Kidney epithelial cell (primary cell): ENCODE results near the gene OGFR. TPM values are rescaled to one million over a fixed set of nuclear protein-coding genes. Genes with fewer than 3 reads are reported as not detected.

ENCODE experiments used
- DNase-seq: peaks from one replicate; pipeline ENCODE4 v3.0.0-alpha.2; 2010; ENCODE audit warnings: low read depth
- H3K27me3 ChIP-seq: 2 replicates; pipeline ENCODE4 v1.6.0; 2011; ENCODE audit warnings: low read length; ENCODE audit not compliant: control insufficient read depth, insufficient read depth
- H3K36me3 ChIP-seq: 2 replicates; pipeline ENCODE4 v1.5.1; 2011; ENCODE audit warnings: low read length; ENCODE audit not compliant: control insufficient read depth, insufficient read depth
- H3K4me3 ChIP-seq: 2 replicates; pipeline ENCODE4 v1.5.1; 2011; ENCODE audit warnings: low read depth, mild to moderate bottlenecking, control low read depth, low read length
- CTCF ChIP-seq: IDR thresholded peaks from 2 replicates; pipeline ENCODE4 v1.5.1; 2011; ENCODE audit warnings: mild to moderate bottlenecking, moderate library complexity, low read length, control low read depth, inconsistent platforms; ENCODE audit not compliant: insufficient read depth, poor library complexity, severe bottlenecking
- total RNA-seq: library from RNA; depleted of rRNA; stranded (reverse); fragments of >200 nt; gene quantifications from 2 replicates; pipeline ENCODE4 v1.2.3, GENCODE V29; 2015

OGFR gene
- total RNA-seq, 1 donor from 2014 or later, result 61.3 TPM

GRCh38 chr20:62860924-62861691 lies 56.5 kb downstream of the OGFR start:
- TF ChIP-seq CTCF, result no peak
- no peaks in the 10 kb centered on the region for H3K27me3 ChIP-seq
- H3K4me3 ChIP-seq, result peak overlapping the region; percentile 59
- no peak for DNase-seq
- H3K36me3 ChIP-seq, result no peaks in the 10 kb centered on the region

- no peak for TF ChIP-seq CTCF
- Histone ChIP-seq H3K36me3 (no peaks in the 10 kb centered on the region), H3K27me3 (no peaks in the 10 kb centered on the region), H3K4me3 (peak within 1 kb of the TSS; percentile 59)
- DNase-seq, result no peak
Observed at GRCh38 chr20:62861726-62862336, 57.2 kb downstream of the OGFR start, which contains the start of gene TCFL5. Gene TCFL5, minus strand, starts transcription at chr20:62861822. Its CDS starts 152 bp downstream, at chr20:62861670.

Other genes starting within 250 kb of the OGFR start
- gene SLCO4A1, start 162.3 kb upstream of the OGFR start, total RNA-seq, result 38.6 and 49.7 TPM in 2 replicates
- gene NTSR1, start 96.0 kb upstream of the OGFR start, total RNA-seq, result 0.08 and 0.14 TPM in 2 replicates
- 15.1 and 19.8 TPM in 2 replicates for gene MRGBP, start 8.4 kb upstream of the OGFR start, total RNA-seq
- 5.4 and 10.4 TPM in 2 replicates for gene COL9A3, start 12.2 kb downstream of the OGFR start, total RNA-seq
- 4.3 and 5.4 TPM in 2 replicates for gene TCFL5, start 57.0 kb downstream of the OGFR start, total RNA-seq
- gene DIDO1, start 121.7 kb downstream of the OGFR start, total RNA-seq, result 37.9 and 40.2 TPM in 2 replicates
- 32.9 and 36.3 TPM in 2 replicates for gene GID8, start 133.3 kb downstream of the OGFR start, total RNA-seq
- 12.0 and 13.8 TPM in 2 replicates for gene SLC17A9, start 147.9 kb downstream of the OGFR start, total RNA-seq
- gene BHLHE23, start 202.1 kb downstream of the OGFR start, total RNA-seq, result not detected in 2 replicates